ENCODE data around the gene CSMD2.
"Not testable (repeated sequence)": the region's sequence is repeated elsewhere in the genome, so short reads cannot be mapped to it uniquely, and the experiment has no call there.

Gene CSMD2

GRCh38 chr1:33509276-33509675, 655.8 kb downstream of the CSMD2 start:
- not testable (repeated sequence) for H3K27ac ChIP-seq (ENCODE audit: low read depth, low read length, severe bottlenecking); H3K9me3 ChIP-seq (ENCODE audit: control insufficient read depth, low read length); H3K4me1 ChIP-seq (ENCODE audit: control insufficient read depth, insufficient read depth, low read length, poor library complexity, severe bottlenecking); H3K36me3 ChIP-seq (ENCODE audit: control insufficient read depth, insufficient read depth, low read length); H3K4me3 ChIP-seq (ENCODE audit: extremely low read depth, insufficient read depth, low read length, poor library complexity, severe bottlenecking)
- WGBS, 2 experiments (ENCODE audit: insufficient coverage in 2 of 2) = 96 to 97% methylated on average over 8 to 12 of the region's 24 CpGs

GRCh38 chr1:33508151-33508550, 656.9 kb downstream of the CSMD2 start:
- H3K9me3 ChIP-seq (ENCODE audit: control insufficient read depth, low read length) = no peaks in the 10 kb centered on the region
- H3K36me3 ChIP-seq (ENCODE audit: control insufficient read depth, insufficient read depth, low read length) = no peaks in the 10 kb centered on the region
- no peaks in the 10 kb centered on the region for H3K4me1 ChIP-seq (ENCODE audit: control insufficient read depth, insufficient read depth, low read length, poor library complexity, severe bottlenecking)
- 67% methylated on average over 1 of the region's 1 CpG; no CpG with 5 or more reads in 1 of the 2 experiments for WGBS, 2 experiments (ENCODE audit: insufficient coverage in 2 of 2)
- H3K27ac ChIP-seq (ENCODE audit: low read depth, low read length, severe bottlenecking) = no peak overlapping the region
- H3K4me3 ChIP-seq (ENCODE audit: extremely low read depth, insufficient read depth, low read length, poor library complexity, severe bottlenecking) = no peak overlapping the region

- 60 to 100% methylated on average over 1 to 2 of the region's 3 CpGs for WGBS, 2 experiments (ENCODE audit: insufficient coverage in 2 of 2)
- no peak overlapping the region for H3K4me3 ChIP-seq (ENCODE audit: extremely low read depth, insufficient read depth, low read length, poor library complexity, severe bottlenecking)
- no peak overlapping the region for H3K27ac ChIP-seq (ENCODE audit: low read depth, low read length, severe bottlenecking)
Measured at GRCh38 chr1:33507661-33508060, 657.4 kb downstream of the CSMD2 start.

GRCh38 chr1:33503506-33503905, 661.5 kb downstream of the CSMD2 start:
- H3K36me3 ChIP-seq (ENCODE audit: control insufficient read depth, insufficient read depth, low read length) = no peaks in the 10 kb centered on the region
- H3K4me1 ChIP-seq (ENCODE audit: control insufficient read depth, insufficient read depth, low read length, poor library complexity, severe bottlenecking) = peaks cover 7% of the 10 kb centered on the region
- no peaks in the 10 kb centered on the region for H3K9me3 ChIP-seq (ENCODE audit: control insufficient read depth, low read length)
- H3K4me3 ChIP-seq (ENCODE audit: extremely low read depth, insufficient read depth, low read length, poor library complexity, severe bottlenecking) = no peak overlapping the region
- H3K27ac ChIP-seq (ENCODE audit: low read depth, low read length, severe bottlenecking) = no peak overlapping the region
- WGBS, 2 experiments (ENCODE audit: insufficient coverage in 2 of 2) = no CpG with 5 or more reads among the region's 1 CpG

More at GRCh38 chr1:33507661-33508060, 657.4 kb downstream of the CSMD2 start:
- Histone ChIP-seq H3K36me3 (ENCODE audit: control insufficient read depth, insufficient read depth, low read length) (no peaks in the 10 kb centered on the region), H3K9me3 (ENCODE audit: control insufficient read depth, low read length) (no peaks in the 10 kb centered on the region), H3K4me1 (ENCODE audit: control insufficient read depth, insufficient read depth, low read length, poor library complexity, severe bottlenecking) (peaks cover 5% of the 10 kb centered on the region)

- 85 to 95% methylated on average over 2 to 3 of the region's 5 CpGs for WGBS, 2 experiments (ENCODE audit: insufficient coverage in 2 of 2)
Measured at GRCh38 chr1:33502726-33503125, 662.3 kb downstream of the CSMD2 start.

GRCh38 chr1:33501774-33502173, 663.3 kb downstream of the CSMD2 start:
- 96 to 100% methylated on average over 8 of the region's 8 CpGs for WGBS, 2 experiments (ENCODE audit: insufficient coverage in 2 of 2)
- Histone ChIP-seq H3K9me3 (ENCODE audit: control insufficient read depth, low read length) (no peaks in the 10 kb centered on the region), H3K36me3 (ENCODE audit: control insufficient read depth, insufficient read depth, low read length) (peaks cover 8% of the 10 kb centered on the region), H3K4me1 (ENCODE audit: control insufficient read depth, insufficient read depth, low read length, poor library complexity, severe bottlenecking) (peaks cover 7% of the 10 kb centered on the region), H3K27ac (ENCODE audit: low read depth, low read length, severe bottlenecking) (no peak overlapping the region), H3K4me3 (ENCODE audit: extremely low read depth, insufficient read depth, low read length, poor library complexity, severe bottlenecking) (no peak overlapping the region)

More at GRCh38 chr1:33502726-33503125, 662.3 kb downstream of the CSMD2 start:
- no peaks in the 10 kb centered on the region for H3K9me3 ChIP-seq (ENCODE audit: control insufficient read depth, low read length)
- no peak overlapping the region for H3K4me3 ChIP-seq (ENCODE audit: extremely low read depth, insufficient read depth, low read length, poor library complexity, severe bottlenecking)
- H3K36me3 ChIP-seq (ENCODE audit: control insufficient read depth, insufficient read depth, low read length) = no peaks in the 10 kb centered on the region
- peaks cover 7% of the 10 kb centered on the region for H3K4me1 ChIP-seq (ENCODE audit: control insufficient read depth, insufficient read depth, low read length, poor library complexity, severe bottlenecking)
- no peak overlapping the region for H3K27ac ChIP-seq (ENCODE audit: low read depth, low read length, severe bottlenecking)

GRCh38 chr1:33501309-33501708, 663.7 kb downstream of the CSMD2 start:
- Histone ChIP-seq H3K27ac (ENCODE audit: low read depth, low read length, severe bottlenecking) (no peak overlapping the region), H3K9me3 (ENCODE audit: control insufficient read depth, low read length) (peaks cover 1% of the 10 kb centered on the region), H3K4me3 (ENCODE audit: extremely low read depth, insufficient read depth, low read length, poor library complexity, severe bottlenecking) (no peak overlapping the region), H3K4me1 (ENCODE audit: control insufficient read depth, insufficient read depth, low read length, poor library complexity, severe bottlenecking) (peaks cover 7% of the 10 kb centered on the region), H3K36me3 (ENCODE audit: control insufficient read depth, insufficient read depth, low read length) (peaks cover 10% of the 10 kb centered on the region)
- 100% methylated on average over 1 of the region's 2 CpGs; no CpG with 5 or more reads in 1 of the 2 experiments for WGBS, 2 experiments (ENCODE audit: insufficient coverage in 2 of 2)

GRCh38 chr1:33500547-33500946, 664.5 kb downstream of the CSMD2 start:
- WGBS, 2 experiments (ENCODE audit: insufficient coverage in 2 of 2) = 40 to 50% methylated on average over 2 to 3 of the region's 4 CpGs
- Histone ChIP-seq H3K4me3 (ENCODE audit: extremely low read depth, insufficient read depth, low read length, poor library complexity, severe bottlenecking) (no peak overlapping the region), H3K27ac (ENCODE audit: low read depth, low read length, severe bottlenecking) (no peak overlapping the region), H3K4me1 (ENCODE audit: control insufficient read depth, insufficient read depth, low read length, poor library complexity, severe bottlenecking) (peaks cover 7% of the 10 kb centered on the region), H3K36me3 (ENCODE audit: control insufficient read depth, insufficient read depth, low read length) (peaks cover 16% of the 10 kb centered on the region), H3K9me3 (ENCODE audit: control insufficient read depth, low read length) (peaks cover 9% of the 10 kb centered on the region)

GRCh38 chr1:33497410-33497809, 667.6 kb downstream of the CSMD2 start:
- Histone ChIP-seq H3K9me3 (ENCODE audit: control insufficient read depth, low read length) (peaks cover 37% of the 10 kb centered on the region), H3K27ac (ENCODE audit: low read depth, low read length, severe bottlenecking) (no peak overlapping the region), H3K36me3 (ENCODE audit: control insufficient read depth, insufficient read depth, low read length) (peaks cover 46% of the 10 kb centered on the region), H3K4me1 (ENCODE audit: control insufficient read depth, insufficient read depth, low read length, poor library complexity, severe bottlenecking) (no peaks in the 10 kb centered on the region), H3K4me3 (ENCODE audit: extremely low read depth, insufficient read depth, low read length, poor library complexity, severe bottlenecking) (no peak overlapping the region)
- 86 to 100% methylated on average over 1 of the region's 1 CpG for WGBS, 2 experiments (ENCODE audit: insufficient coverage in 2 of 2)

GRCh38 chr1:33494929-33495328, 670.1 kb downstream of the CSMD2 start:
- peaks cover 37% of the 10 kb centered on the region for H3K9me3 ChIP-seq (ENCODE audit: control insufficient read depth, low read length)
- H3K4me3 ChIP-seq (ENCODE audit: extremely low read depth, insufficient read depth, low read length, poor library complexity, severe bottlenecking) = no peak overlapping the region
- peaks cover 70% of the 10 kb centered on the region for H3K36me3 ChIP-seq (ENCODE audit: control insufficient read depth, insufficient read depth, low read length)
- WGBS, 2 experiments (ENCODE audit: insufficient coverage in 2 of 2) = 100% methylated on average over 3 of the region's 9 CpGs; no CpG with 5 or more reads in 1 of the 2 experiments
- no peaks in the 10 kb centered on the region for H3K4me1 ChIP-seq (ENCODE audit: control insufficient read depth, insufficient read depth, low read length, poor library complexity, severe bottlenecking)
- no peak overlapping the region for H3K27ac ChIP-seq (ENCODE audit: low read depth, low read length, severe bottlenecking)

GRCh38 chr1:33488624-33489023, 676.4 kb downstream of the CSMD2 start:
- Histone ChIP-seq H3K36me3 (ENCODE audit: control insufficient read depth, insufficient read depth, low read length) (peaks cover 73% of the 10 kb centered on the region), H3K4me1 (ENCODE audit: control insufficient read depth, insufficient read depth, low read length, poor library complexity, severe bottlenecking) (no peaks in the 10 kb centered on the region), H3K4me3 (ENCODE audit: extremely low read depth, insufficient read depth, low read length, poor library complexity, severe bottlenecking) (no peak overlapping the region), H3K9me3 (ENCODE audit: control insufficient read depth, low read length) (peaks cover 18% of the 10 kb centered on the region), H3K27ac (ENCODE audit: low read depth, low read length, severe bottlenecking) (no peak overlapping the region)
- 94 to 100% methylated on average over 1 to 2 of the region's 2 CpGs for WGBS, 2 experiments (ENCODE audit: insufficient coverage in 2 of 2)

Data from mesodermal cell (in vitro differentiated cells).